ENCODE results near the gene NUDT1.

GRCh38 chr7:2208712-2209111, 33.3 kb upstream of the NUDT1 start:
- TF ChIP-seq TARDBP (IDR thresholded peaks at IDR 0.05) = no peak
- no peak for TF ChIP-seq PKNOX1 (IDR thresholded peaks at IDR 0.05)
- no peak for TF ChIP-seq FOXA1 (IDR thresholded peaks at IDR 0.05)
- no peak for TF ChIP-seq ARNT (IDR thresholded peaks at IDR 0.05)
- no peak for TF ChIP-seq ELF4 (IDR thresholded peaks at IDR 0.05)
- TF ChIP-seq SP1 (IDR thresholded peaks at IDR 0.05) = no peak
- TF ChIP-seq SUZ12 (IDR thresholded peaks at IDR 0.05) = no peak

Measured in HEK293T (cell line).